Smooth muscle cell (in vitro differentiated cells): ENCODE measurements around the gene TYR. TPM values are rescaled to one million over a fixed set of nuclear protein-coding genes. Genes with fewer than 3 reads are reported as not detected.
"Not testable (repeated sequence)": the region's sequence is repeated elsewhere in the genome, so short reads cannot be mapped to it uniquely, and the experiment has no call there.

Experiments used
- DNase-seq: peaks from one replicate; lab custom pipeline; 2025; ENCODE audit not compliant: unreplicated experiment; lab: John Stamatoyannopoulos, UW
- H2AFZ ChIP-seq: fragments of 200-600 bp; sonication (generic); 2 replicates; pipeline ENCODE4 v1.6.0; 2016; ENCODE audit warnings: antibody characterized with exemption, low read depth, mild to moderate bottlenecking
- H3F3A ChIP-seq: fragments of 200-600 bp; sonication (generic); 2 replicates; pipeline ENCODE4 v1.6.0; 2017; ENCODE audit warnings: antibody characterized with exemption, low read depth
- H3K27ac ChIP-seq: fragments of 200-600 bp; sonication (generic); 2 replicates; pipeline ENCODE4 v1.5.1; 2016; ENCODE audit warnings: low read depth, mild to moderate bottlenecking
- H3K27me3 ChIP-seq: fragments of 200-600 bp; sonication (generic); 2 replicates; pipeline ENCODE4 v1.6.1; 2016; ENCODE audit warnings: low read depth, mild to moderate bottlenecking
- H3K36me3 ChIP-seq: fragments of 200-600 bp; sonication (generic); 2 replicates; pipeline ENCODE4 v1.5.1; 2016; ENCODE audit warnings: low read depth
- H3K4me1 ChIP-seq: fragments of 200-600 bp; sonication (generic); 2 replicates; pipeline ENCODE4 v1.5.1; 2016; ENCODE audit warnings: low read depth
- H3K4me2 ChIP-seq: fragments of 200-600 bp; sonication (generic); 2 replicates; pipeline ENCODE4 v1.6.0; 2016; ENCODE audit warnings: mild to moderate bottlenecking
- H3K4me3 ChIP-seq: fragments of 200-600 bp; sonication (generic); 2 replicates; pipeline ENCODE4 v1.5.1; 2016; ENCODE audit warnings: mild to moderate bottlenecking
- H3K79me2 ChIP-seq: fragments of 200-600 bp; sonication (generic); 2 replicates; pipeline ENCODE4 v1.6.0; 2016; ENCODE audit warnings: low read depth, mild to moderate bottlenecking
- H3K9ac ChIP-seq: fragments of 200-600 bp; sonication (generic); 2 replicates; pipeline ENCODE4 v1.6.0; 2016; ENCODE audit warnings: low read depth
- H3K9me3 ChIP-seq: fragments of 200-600 bp; sonication (generic); replicated peaks from 2 replicates; pipeline ENCODE4 v1.5.1; 2016; ENCODE audit warnings: low read depth
- H4K20me1 ChIP-seq: fragments of 200-600 bp; sonication (generic); 2 replicates; pipeline ENCODE4 v1.6.0; 2016; ENCODE audit warnings: low read depth
- WGBS: methylation state at CpG from one replicate; pipeline ENCODE4 v1.1.7; 2016; ENCODE audit warnings: low lambda C conversion rate; 5-methylcytosine and 5-hydroxymethylcytosine counted together
- polyA plus RNA-seq: library from polyadenylated mRNA; unstranded; fragments of >200 nt; fragmentation: Nextera tagmentation; extraction: Ambion mirVana; gene quantifications from 2 replicates; pipeline ENCODE4 v1.2.1, GENCODE V29; 2016
- total RNA-seq: library from RNA; depleted of rRNA; stranded (reverse); fragments of >200 nt; gene quantifications from 2 replicates; pipeline ENCODE4 v1.2.3, GENCODE V29; 2014

The TYR gene
- total and polyA plus RNA-seq, 2 experiments from 2014 or later: not detected

GRCh38 chr11:89340450-89340849 lies 162.8 kb downstream of the TYR start:
- Histone ChIP-seq H3K4me1 (peaks cover 12% of the 10 kb centered on the region), H3K4me2 (peak overlapping the region; percentile 51), H3K27ac (peak overlapping the region; percentile 82), H2AFZ (peak overlapping the region; percentile 59)
- H3K4me3 ChIP-seq, H3K9ac ChIP-seq, DNase-seq, H3K79me2 ChIP-seq, H4K20me1 ChIP-seq, H3K36me3 ChIP-seq, H3K9me3 ChIP-seq, H3F3A ChIP-seq, H3K27me3 ChIP-seq: not testable (repeated sequence)

DNA sequence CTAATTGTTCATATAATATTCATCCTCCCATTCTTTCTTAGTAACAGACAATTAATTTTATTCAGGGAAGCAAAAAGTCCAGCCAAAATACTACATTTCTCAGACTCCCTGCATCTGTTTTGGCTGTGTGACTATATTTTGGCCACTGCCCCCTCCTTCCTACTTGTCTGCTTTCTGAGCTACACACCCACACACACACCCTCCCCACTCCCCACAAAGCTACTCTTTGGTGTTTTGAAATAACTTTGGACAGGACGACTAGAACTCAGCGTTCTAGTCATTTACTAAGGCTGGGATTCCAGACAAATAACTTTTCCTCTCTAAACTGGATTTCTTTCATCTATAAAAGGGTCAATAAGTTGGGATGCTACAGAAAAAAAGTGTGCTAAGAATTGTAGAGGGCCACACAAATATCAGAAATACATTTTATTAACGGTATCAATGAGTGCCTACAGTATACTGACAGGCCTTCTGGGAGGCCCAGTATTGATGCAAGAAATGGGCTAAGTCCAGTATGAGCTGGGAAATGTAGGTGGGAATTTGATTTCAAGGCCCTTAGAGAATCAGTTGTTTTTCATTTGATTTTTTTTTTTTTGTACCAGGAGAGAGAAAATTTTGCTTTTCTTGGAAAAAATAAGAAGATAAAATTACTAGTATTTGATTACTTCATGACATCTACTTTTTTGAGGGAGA lies 165.4 kb downstream of the TYR start:
- WGBS: 41% methylated on average over 3 of the region's 3 CpGs

More for the DNA sequence above, 165.4 kb downstream of the TYR start:
- peaks cover 12% of the 10 kb centered on the region for H3K4me1 ChIP-seq
- not testable (repeated sequence) for H3K27me3 ChIP-seq, H3F3A ChIP-seq, H3K9ac ChIP-seq, H3K9me3 ChIP-seq, H3K4me3 ChIP-seq, H3K36me3 ChIP-seq, DNase-seq, H3K79me2 ChIP-seq, H4K20me1 ChIP-seq
- H2AFZ ChIP-seq: peak overlapping the region; percentile 81
- H3K4me2 ChIP-seq: peak overlapping the region; percentile 54
- H3K27ac ChIP-seq: peak overlapping the region; percentile 82

Other genes with a start within 250 kb of the TYR start
- 0.04 TPM in 1 of 2 replicates, not detected in the other for gene GRM5, start 111.9 kb upstream of the TYR start, total RNA-seq
- 0.05 TPM in 1 of 2 replicates, not detected in the other for gene GRM5, start 111.9 kb upstream of the TYR start, polyA plus RNA-seq